HepG2 (cell line): ENCODE measurements around the gene PPP2R2C.

ENCODE experiments used
- CTCF ChIP-seq: sonication (generic); formaldehyde crosslinking; IDR thresholded peaks from 2 replicates; pipeline ENCODE4 v1.5.0; 2020; ENCODE audit warnings: mild to moderate bottlenecking, missing genetic modification reagents, moderate library complexity
- NCOR1 ChIP-seq: fragments of 200-600 bp; sonication (generic); IDR thresholded peaks from 2 replicates; pipeline ENCODE4 v1.7.0; 2017; ENCODE audit warnings: antibody characterized with exemption, low read length, borderline replicate concordance
- RBM22 ChIP-seq: fragments of 200-400 bp; formaldehyde crosslinking; optimal IDR thresholded peaks from 2 replicates; pipeline ENCODE3; 2017; ENCODE audit warnings: mild to moderate bottlenecking, low read length, moderate library complexity
- SNRNP70 ChIP-seq: fragments of 200-400 bp; formaldehyde crosslinking; IDR thresholded peaks from 2 replicates; pipeline ENCODE4 v1.6.1; 2017; ENCODE audit warnings: mild to moderate bottlenecking, low read depth, low read length, moderate library complexity
- TAF15 ChIP-seq: fragments of 200-400 bp; formaldehyde crosslinking; IDR thresholded peaks from one replicate; pipeline ENCODE4 v1.6.1; 2018; ENCODE audit warnings: mild to moderate bottlenecking, low read depth, low read length; ENCODE audit not compliant: poor library complexity, severe bottlenecking
- TIGD3 ChIP-seq: sonication (generic); formaldehyde crosslinking; IDR thresholded peaks from 2 replicates; pipeline ENCODE4 v1.5.1; 2020; ENCODE audit warnings: mild to moderate bottlenecking, missing genetic modification reagents, borderline replicate concordance
- XRCC5 ChIP-seq: fragments of 200-400 bp; formaldehyde crosslinking; optimal IDR thresholded peaks from 2 replicates; pipeline ENCODE3; 2017; ENCODE audit warnings: mild to moderate bottlenecking, low read length
- ZC3H4 ChIP-seq: sonication (generic); formaldehyde crosslinking; IDR thresholded peaks from 2 replicates; pipeline ENCODE4 v1.4.0; 2020; ENCODE audit warnings: missing genetic modification reagents, borderline replicate concordance
- ZNF224 ChIP-seq: sonication (generic); formaldehyde crosslinking; IDR thresholded peaks from 2 replicates; pipeline ENCODE4 v1.5.0; 2020; ENCODE audit warnings: mild to moderate bottlenecking, missing genetic modification reagents

- TF ChIP-seq TAF15 (no peak), XRCC5 (no peak), NCOR1 (no peak), ZC3H4 (CRISPR knock-in tag) (no peak), ZNF224 (no peak), TIGD3 (CRISPR knock-in tag) (no peak), RBM22 (no peak), SNRNP70 (no peak), CTCF (CRISPR knock-in tag) (no peak)
These were observed 124.0 kb downstream of the PPP2R2C start for GRCh38 chr4:6348408-6348807.
